Stimulated activated CD8-positive, alpha-beta memory T cell treated with anti-CD3 and anti-CD28 coated beads, Interleukin-7, amount 100 ng/mL, for 24 hours (primary cell): ENCODE data around the gene APOA5.

Experiments used
- DNase-seq: peaks from one replicate; pipeline ENCODE4 v3.0.0-alpha.2; 2020; ENCODE audit warnings: low read depth

APOA5 gene

DNA sequence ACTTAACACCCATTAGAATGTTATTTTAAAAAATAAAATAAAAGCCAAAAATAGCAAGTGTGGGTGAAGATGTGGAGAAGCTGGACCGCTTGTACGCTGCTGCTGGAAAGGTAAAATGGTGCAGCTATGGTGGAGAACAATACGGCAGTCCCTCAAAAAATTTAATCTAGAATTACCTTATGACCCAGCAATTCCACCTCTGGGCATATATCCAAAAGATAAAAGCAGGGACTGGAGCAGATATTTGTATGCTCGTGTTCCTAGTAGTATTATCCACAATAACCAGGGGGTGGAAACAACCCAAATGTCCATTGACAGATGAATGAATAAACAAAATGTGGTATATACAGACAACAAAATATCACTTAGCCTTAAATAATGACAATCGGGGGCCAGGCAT lies 6.1 kb upstream of the APOA5 start:
- no peak for DNase-seq

DNA sequence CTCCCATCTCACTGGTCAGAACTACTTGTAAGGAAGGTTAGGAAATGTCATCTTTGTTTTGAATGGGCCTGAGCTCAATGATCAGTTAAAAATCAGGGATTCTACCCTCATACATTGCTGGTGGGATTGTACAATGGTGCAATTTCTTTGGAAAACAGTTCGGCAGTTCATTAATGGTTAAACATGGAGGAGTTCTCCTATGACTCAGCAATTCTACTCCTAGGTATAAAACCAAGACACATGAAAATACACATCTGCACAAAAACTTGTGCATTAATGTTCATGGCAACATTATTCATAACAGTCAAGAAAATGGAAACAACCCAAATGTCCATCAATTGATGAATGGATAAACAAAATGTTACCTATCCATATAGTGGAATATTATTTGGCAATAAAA lies 4.9 kb upstream of the APOA5 start:
- no peak for DNase-seq

DNA sequence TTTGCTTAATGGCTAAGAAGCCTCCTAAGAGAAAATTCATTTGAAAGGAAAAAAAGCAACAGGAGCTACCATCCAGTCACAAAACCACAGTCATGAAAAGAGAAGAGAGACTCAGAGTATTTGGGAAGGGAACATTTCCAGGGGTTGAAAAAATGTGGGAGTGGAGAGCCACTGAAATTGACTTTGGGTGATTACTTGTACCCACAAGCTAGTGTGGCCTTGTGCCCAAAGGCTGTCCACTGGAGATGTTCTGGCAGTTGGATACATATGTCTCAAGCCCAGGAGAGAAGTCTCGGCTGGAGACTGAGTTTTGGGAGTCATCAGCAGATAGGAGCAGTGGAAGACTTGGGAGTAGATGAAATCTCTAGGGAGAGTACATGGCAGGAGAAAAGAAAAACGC lies 3.2 kb upstream of the APOA5 start:
- DNase-seq: no peak

DNA sequence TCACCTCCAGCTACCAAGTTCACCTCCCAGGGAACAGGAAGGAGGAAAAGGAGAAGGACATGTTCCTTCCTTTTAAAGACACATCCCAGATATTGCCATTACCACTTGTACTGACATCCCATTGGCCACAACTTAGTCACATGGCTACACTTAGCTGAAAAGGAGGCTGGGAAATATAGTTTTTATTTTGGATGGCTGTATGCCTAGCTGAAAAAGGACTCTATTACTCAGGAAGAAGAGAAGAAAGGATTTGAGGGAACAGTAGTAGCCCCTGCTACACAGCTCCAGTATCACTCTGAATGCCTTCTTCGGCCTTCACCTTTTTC lies 2.1 kb upstream of the APOA5 start:
- no peak for DNase-seq

DNA sequence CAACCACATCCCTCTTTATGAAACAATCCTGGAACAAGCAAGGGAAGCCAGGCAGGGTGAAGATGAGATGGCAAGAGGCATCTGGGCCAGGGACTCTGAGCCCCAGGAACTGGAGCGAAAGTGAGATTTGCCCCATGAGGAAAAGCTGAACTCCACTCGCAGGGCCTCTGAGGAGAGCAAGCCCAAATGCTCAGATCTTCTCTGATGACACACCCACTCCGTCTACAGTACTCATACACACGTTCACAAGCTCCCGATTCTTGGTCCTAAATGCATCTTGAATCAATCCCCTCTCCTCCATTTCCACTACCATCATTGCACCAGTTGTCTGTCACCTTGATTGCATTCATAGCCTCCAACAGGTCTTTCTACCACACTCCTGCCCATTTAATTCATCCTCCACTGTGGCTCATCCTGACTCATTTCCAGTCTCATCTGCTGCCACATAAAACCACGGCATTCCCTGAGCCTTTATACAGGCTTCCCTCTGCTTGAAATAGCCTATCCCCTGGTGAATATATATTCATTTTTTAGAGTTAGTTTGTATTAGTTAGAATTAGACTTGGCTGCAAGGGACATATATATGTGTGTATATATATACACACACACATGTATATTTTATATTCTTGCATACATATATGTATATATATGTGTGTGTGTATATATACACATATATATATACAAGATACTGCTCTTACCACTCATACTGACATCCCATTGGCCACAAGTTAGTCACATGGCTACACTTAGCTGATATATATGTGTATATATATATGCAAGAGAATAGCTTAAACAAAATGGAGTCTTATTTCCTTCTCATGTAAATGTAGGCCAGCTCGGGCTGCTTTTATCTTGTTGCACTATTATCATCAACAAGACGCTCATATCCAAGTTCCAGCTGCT lies 1.4 kb upstream of the APOA5 start:
- DNase-seq: no peak

DNA sequence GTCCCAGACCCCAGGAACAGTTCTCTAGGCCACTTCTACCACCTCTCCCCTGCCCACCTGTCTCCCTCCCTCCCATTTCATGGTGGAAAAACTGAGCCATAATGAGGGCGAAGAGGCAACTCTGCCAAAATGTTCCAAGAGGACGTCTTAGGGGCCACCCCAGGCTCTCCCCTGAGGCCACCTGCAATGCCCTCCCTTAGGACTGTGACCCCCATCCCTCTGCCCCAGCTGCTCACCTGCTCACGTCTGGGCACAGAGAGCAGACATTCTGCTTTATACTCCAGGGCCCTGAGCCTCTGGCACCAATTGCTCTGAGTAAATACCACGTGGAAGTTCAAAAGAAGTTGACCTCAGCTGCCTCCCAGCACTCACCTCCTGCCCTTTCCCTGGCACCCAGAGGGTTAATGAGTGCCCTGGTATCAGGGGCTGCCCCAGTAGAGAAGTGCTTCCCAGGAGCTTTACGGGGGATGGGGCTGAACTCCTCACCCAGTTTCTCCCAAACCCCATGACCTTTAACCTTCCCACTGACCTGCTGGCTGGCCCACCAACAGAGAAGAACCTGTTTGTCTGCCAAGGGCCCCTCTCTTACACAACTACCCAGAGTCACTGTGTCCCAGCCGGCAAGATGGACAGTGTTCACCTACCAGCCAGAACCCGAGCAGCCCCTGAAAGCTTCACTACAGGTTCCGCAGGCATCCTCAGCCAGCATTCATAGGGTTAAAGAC lies 627 bp upstream of the APOA5 start:
- DNase-seq: no peak

DNA sequence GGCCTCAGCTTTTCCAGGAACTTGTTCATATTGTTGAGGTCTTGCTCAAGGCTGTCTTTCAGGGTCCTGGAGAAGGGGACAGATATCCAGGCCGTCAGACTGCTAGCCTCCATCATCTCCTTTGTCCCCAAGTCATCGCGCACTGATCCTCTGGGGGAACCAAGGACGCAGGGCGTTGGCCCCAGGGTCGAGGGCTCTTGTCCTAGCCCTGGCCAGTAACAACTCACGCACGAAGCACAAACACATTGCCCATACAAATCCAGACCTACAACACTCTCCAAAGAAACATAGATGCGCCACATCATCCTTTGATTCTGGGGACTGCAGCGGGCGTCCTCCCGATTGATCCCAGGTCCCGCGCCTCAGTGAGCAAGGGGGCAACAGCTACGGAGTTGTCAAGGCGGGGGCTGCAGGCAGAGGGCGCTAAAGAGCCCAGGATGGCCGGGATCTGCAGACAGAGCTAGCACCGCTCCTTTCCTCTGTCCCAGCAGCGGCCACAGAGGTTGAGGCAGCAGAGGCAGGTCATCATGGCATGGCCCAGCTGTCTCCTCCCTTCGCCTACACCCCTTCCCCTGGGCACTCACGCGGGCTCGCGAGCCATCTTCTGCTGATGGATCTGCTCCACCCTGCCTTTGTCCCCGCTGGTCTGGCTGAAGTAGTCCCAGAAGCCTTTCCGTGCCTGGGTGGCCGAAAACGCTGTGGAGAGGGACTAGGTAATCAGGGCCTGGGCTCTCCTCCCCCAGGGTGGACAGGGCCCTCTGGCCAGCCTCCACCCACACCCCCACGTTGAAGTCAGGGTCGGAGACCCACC lies 472 bp downstream of the APOA5 start:
- DNase-seq: peak; percentile 62

DNA sequence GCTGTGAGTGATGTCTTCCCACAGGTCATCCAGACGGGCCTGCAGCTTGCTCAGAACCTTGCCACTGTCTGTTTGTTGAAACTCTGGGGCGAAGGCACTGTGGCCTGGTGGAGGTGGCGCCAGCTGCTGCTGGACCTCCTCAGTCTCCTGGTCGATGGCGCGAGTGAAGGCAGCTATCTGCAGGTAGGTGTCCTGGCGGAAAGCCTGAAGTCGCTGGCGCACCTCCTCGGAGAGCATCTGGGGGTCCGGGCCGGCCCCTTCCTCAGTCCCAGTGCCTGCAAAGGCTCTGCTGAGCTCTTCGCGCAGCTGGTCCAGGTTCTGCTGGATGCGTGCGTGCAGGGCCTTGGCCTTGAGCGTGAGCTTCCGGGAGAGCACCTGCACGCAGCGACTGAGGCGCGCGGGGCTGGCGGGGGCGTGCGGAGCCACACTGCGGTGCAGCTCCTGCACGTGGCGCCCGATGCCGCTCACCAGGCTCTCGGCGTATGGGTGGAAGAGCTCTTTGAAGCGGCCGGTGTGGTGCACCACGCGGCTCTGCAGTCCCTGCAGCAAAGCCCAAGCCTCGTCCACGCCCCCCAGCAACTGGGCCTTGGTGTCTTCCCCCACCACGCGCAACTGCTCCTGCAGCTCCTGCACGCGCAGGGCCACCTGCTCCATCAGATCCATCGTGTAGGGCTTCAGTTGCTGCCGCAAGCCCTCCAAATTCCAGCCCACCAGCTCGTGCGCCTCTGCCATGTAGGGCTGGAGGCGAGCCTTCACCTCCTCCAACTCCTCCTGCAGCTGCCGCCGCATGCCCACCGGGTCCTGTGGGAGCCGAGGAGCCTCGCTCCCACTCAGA lies 1.3 kb downstream of the APOA5 start:
- no peak for DNase-seq

DNA sequence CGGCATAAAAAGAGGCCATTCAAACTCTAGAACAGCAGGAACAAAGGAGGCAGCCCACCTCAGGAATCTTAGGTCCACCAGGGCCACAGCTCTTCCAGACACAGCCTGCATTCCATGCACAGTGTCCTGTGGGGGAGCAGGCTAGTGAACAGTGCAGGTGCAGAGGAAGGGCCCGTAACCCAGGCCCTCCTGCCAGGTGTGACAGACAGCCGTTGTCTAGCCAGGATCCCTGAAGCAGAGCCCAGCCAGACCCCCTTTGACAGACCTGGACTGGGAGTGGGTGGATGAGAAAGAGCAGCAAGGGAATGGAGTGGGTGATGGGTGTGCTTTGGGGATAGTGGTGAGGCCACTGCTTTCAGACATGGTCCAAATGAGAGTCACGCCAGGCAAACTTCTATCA lies 2.7 kb downstream of the APOA5 start:
- DNase-seq: no peak

DNA sequence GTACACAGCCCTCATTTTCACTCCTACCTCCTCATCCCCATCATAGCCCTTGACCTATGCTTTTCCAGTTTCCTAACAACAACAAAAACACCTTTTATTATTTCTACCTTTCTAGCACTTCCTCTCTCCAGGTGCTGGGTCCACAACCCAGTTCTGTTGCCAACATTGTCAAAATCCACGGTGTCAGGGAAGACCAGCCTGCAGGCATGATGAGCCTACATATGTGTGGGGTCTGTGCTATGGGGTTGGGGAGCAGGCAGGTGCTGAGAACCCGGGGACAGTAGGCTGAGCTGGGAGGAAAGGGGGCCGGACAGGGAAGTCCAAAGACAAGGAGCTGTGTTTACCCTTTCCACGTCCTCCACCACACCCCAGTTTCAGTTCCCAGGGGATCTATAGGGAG lies 3.1 kb downstream of the APOA5 start:
- no peak for DNase-seq

DNA sequence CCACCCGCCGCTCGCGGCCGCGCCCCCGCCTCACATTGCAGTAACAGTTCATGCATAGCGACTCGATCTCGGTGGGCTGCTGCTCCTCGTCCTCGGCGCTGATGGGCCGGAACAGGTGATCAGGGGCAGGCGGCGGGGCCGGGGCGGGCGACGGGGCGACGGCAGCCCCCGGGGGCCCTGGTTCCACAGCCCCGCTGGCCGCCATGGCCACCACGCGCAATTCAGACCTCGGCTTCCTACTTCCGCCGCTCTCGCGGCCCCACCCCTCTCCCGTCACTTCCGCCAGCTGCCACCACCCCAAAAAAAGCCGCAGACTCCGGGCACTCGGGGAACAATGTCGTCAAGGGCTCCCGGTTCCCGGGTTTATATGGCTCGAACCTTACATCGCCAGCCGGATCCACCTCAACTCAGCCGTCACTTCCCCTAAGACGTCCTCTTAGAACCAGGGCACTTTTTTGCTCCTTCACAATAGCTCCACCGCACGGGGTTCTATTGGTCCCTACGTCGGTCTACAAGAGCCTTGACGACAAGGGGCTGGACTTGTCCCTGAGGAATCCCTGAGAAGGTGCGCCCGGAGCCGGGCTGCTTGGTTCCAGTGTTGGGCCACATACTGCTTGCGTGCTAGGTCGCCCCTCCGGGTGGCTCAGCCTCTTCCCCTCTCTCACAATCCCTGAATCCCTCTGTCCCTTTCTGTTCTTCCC lies 3.7 kb downstream of the APOA5 start, which contains the start of gene ZPR1:
ZPR1 (minus strand) TSS at position 238 of the 701 bp plus-strand sequence; CDS start at position 205, 33 bp downstream.
- DNase-seq: peak; percentile 74

DNA sequence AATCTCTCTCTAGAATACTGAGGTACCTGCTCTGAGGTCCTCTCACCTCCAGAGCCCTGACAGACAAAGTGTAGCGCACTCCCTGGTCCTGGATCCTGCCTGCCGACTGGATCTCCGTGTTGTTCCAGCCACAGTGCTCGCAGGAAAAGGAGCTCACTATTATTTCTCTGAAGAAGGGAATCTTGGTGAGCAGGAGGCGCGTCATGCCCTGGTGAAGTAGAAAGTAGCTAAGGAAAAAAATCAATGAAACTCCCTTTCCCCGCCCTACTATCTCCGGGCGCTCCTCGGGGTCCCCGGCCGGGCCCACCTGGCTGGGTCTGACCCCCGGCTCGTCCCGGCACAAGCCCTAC lies 4.3 kb downstream of the APOA5 start:
- no peak for DNase-seq

DNA sequence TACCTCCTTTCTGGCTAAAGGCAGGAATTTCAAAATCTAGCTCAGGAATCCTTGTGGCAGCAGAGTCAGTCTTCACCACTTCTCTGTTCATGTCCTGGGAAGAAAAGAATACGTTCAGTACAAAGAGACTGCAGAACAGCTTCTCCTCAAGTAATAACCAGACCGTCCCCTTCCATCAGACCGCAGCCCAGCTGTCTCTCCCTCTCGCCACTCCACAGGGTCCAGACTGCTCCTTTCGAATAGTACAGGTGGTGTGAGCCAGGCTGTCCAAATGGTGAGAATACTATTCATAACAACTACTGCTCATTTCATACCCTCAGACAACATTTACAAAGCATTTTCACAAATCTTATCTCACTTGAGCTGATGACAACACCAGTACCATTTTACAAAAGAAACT lies 4.7 kb downstream of the APOA5 start:
- no peak for DNase-seq

DNA sequence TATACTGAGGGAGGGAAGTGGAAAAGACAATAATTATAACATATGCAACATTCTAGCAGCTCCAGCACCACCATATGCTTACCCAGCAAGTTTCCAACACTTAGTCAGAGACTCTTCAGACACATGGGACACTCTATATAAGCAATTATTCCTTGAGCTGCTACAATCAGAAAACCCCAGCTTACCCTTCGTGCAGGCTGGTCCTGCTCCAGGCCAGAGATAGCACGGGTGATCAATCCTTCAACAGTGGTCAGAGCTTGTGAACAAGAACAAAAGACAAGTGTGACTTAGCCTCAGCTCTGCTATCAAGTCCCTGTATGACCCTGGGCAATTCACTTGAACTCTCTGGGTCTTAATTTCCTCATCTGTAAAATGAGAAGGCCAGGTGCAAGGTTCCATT lies 5.4 kb downstream of the APOA5 start:
- no peak for DNase-seq

DNA sequence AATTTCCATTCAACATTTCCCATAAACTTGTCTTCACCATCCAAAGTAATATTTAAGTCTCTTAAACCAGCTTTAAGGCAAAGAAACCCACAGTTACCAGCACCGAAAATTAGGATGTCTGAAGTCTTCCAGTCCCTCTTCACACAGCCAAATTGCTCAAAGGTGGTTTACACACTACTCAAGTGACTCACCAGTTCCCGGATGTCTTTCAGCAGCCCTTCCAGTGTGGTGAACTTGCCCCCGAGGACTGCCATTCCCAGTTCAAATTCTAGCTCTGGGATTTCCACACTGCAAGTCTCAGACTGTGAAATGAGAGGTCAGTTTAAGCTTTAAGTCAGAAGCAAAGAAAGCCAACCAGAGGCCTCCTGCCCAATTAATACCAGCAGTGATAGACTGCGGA lies 9.0 kb downstream of the APOA5 start:
- DNase-seq: no peak

DNA sequence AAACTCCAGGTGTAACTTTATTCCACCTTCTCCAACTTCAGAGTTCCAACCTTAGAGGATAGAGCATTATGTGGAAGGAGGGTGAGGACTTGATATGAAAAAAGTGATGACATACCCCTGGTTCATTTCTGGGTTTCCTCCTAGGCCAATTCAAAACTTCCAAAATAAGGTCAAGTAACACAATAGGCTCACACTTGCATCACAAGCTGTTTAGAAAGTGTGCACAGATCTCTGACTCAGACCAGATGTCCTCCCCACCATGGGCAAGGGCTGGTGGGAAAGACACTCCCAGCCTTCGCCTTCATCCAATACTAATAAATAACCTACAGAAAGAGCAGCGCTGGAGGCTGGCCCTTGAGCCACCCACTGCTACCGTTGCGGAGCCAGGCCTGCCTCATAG lies 13.1 kb downstream of the APOA5 start:
- DNase-seq: no peak

DNA sequence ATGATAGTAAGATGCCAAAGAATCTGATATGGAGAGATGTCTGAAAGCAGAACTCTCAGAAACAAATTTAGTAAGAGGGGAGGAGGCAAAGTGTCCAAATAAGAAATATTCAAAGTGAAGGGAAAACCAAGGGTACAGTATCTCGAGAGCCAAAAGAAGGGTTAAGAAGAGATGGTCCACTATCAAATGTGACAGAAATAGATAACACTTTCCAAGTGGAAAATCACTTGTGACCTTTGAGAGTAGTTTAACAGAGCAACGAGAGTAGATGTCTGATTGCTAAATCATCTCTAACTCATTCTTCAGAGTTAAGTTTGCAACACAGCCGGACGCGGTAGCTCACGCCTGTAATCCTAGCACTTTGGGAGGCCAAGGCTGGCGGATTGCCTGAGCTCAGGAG lies 14.6 kb downstream of the APOA5 start:
- no peak for DNase-seq

DNA sequence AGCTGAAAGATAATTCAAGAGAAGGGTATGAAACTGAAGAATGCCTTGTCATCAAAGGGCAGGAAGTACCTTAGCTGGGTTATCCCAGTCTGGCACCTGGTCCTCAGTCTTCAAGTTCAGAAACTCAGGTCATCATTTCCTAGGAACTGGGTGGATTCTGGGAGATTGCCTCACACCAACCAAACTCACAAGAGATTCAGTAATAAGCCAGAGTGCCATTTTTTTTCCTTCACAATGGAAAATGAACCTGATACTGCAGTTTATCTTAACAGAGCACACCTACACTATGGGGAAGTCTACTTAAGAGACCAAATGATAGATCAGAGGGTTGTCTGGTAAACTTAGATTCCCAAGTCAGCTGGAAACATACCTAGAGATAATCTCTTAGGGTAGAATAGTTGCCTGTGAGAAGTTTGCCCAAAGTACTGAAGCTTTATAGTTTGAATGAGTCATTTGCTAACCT lies 15.1 kb downstream of the APOA5 start:
- DNase-seq: no peak

DNA sequence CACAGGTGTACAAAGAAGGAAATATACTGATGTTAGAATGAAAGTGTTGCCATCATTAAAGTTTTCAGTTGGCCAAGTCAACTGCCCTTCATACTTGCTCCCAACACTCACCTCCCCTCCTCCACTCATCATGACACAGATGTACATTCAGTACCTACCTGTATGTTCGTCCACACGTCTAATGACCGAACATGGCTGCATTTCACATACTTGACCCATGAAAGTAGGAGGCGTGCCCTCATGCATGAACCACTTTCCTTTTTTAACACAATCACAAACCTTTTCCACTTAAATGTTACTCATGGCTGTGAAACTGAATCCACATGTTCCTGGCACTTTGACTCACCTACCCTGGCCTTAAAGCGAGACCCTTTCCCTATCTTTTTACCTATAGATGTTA lies 15.7 kb downstream of the APOA5 start:
- no peak for DNase-seq

DNA sequence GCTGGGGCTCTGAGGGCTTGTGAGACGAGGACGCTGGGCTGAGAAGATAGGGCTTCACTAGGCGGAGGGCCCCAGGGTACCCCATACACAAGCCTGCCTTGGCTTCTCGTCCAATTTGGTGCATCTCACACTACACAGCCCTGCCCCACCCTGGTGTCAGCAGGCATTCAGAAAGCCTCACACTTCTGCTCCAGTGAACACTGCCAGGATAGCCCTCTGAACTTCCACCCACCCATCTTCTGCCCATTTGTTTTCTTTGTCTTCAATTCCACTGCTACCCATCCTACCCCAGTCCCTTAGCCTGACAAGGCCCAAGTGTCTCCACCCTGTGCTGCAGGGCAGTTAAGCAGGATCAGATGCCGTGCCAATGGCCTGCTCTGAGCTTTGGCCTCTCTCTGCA lies 17.0 kb downstream of the APOA5 start:
- DNase-seq: no peak
